Mononuclear cell (primary cell): ENCODE measurements around the gene FERD3L. TPM values are rescaled to one million over a fixed set of nuclear protein-coding genes. Genes with fewer than 3 reads are reported as not detected.

Experiments used
- H3K27me3 ChIP-seq: 2 replicates; pipeline ENCODE4 v1.6.0; 2011; ENCODE audit warnings: low read length, control low read depth; ENCODE audit not compliant: insufficient read depth
- H3K4me1 ChIP-seq: 2 replicates; pipeline ENCODE4 v1.5.1; 2011; ENCODE audit warnings: mild to moderate bottlenecking, low read length, control low read depth; ENCODE audit not compliant: insufficient read depth
- H3K4me3 ChIP-seq: 2 replicates; pipeline ENCODE4 v1.5.1; 2011; ENCODE audit warnings: mild to moderate bottlenecking, low read length, moderate library complexity
- H3K9me3 ChIP-seq: 2 replicates; pipeline ENCODE4 v1.5.1; 2011; ENCODE audit warnings: low read depth, mild to moderate bottlenecking, control low read depth, low read length
- total RNA-seq: library from RNA; depleted of rRNA; stranded (reverse); fragments of >200 nt; gene quantifications from one replicate; pipeline ENCODE4 v1.2.3, GENCODE V29; 2012

FERD3L gene
- total RNA-seq, 1 donor, result not detected

DNA sequence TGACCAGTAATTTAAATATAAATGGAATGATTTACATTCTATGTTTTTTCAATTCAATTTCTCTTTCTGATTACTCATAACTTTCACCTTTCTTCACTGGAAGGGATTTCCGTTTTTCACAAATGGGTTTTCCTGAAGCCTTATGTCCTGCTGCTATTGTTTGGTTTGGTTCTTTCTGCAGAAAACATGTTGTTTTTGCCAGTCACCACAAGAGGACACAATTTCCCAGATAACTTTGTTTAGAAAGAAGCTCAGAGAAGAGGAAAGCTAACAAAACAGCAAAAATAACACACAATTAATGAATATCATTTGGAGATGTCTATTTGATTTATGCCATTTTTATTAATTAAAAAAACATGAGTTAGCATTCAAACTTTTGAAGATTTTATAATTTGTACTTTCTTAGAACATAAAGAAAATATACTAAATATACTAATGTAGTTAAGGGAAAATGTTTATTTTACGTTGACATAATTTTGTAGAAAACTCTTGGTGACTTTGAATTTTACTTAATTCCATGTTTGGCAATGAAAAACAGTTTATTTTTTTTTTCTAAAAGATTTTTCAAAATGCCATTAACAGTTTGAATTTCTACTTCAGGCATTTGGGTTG is 23.1 kb downstream of the FERD3L start:
- Histone ChIP-seq H3K4me3 (no peak overlapping the region), H3K9me3 (no peaks in the 10 kb centered on the region), H3K27me3 (peaks cover 62% of the 10 kb centered on the region), H3K4me1 (peaks cover 3% of the 10 kb centered on the region)

DNA sequence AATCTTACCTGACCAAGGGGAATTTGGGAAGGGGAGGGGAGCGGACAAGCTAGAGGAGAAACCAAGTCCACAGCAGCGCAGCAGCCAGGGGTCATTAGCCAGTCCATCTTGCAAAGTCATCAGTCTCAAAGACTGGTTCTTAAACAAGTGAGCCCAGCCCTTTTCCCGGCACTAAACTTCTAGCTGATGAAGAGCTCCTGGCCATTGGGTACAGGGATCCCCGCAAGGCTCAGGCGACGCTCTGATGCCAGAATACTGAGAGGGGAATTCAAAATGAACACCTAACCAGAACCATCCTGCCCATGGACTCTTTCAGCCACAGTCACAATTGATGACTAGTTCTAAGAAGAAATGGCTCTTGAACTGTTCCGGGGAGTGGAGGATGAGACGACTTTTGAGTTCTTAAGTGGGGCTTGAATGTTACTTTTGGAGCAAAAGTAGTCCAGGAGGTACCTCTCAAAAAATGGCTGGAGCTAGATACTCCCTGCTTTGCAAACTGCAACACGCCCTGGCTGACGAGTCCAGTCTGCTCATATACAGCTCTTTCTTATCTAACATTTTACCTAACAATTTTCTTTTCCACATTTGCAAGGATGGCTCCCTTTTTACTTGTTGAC is 25.2 kb downstream of the FERD3L start:
- H3K27me3 ChIP-seq, result peaks cover 80% of the 10 kb centered on the region
- H3K9me3 ChIP-seq, result no peaks in the 10 kb centered on the region
- no peak overlapping the region for H3K4me3 ChIP-seq
- peaks cover 12% of the 10 kb centered on the region for H3K4me1 ChIP-seq

DNA sequence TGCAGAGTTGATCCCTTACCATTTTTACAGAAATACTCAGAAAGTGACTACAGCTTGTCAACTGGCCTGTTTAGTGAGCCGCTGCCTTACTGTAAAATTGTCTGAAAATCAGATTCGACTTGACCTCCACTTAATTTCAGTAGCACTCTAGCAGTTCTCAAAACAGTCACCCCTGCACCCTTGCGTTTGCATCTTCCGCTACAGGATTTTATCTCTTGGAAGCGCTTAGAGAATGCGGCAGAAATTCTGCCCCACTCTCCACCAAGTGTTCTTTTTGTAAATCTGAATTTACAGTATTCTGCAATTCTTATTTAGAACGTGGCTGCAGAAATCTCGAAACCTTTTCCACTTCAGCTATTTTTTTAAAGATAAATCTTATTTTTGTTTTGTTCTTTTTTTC is 25.8 kb downstream of the FERD3L start:
- Histone ChIP-seq H3K4me1 (peaks cover 12% of the 10 kb centered on the region), H3K27me3 (peaks cover 86% of the 10 kb centered on the region), H3K9me3 (no peaks in the 10 kb centered on the region), H3K4me3 (no peak overlapping the region)

DNA sequence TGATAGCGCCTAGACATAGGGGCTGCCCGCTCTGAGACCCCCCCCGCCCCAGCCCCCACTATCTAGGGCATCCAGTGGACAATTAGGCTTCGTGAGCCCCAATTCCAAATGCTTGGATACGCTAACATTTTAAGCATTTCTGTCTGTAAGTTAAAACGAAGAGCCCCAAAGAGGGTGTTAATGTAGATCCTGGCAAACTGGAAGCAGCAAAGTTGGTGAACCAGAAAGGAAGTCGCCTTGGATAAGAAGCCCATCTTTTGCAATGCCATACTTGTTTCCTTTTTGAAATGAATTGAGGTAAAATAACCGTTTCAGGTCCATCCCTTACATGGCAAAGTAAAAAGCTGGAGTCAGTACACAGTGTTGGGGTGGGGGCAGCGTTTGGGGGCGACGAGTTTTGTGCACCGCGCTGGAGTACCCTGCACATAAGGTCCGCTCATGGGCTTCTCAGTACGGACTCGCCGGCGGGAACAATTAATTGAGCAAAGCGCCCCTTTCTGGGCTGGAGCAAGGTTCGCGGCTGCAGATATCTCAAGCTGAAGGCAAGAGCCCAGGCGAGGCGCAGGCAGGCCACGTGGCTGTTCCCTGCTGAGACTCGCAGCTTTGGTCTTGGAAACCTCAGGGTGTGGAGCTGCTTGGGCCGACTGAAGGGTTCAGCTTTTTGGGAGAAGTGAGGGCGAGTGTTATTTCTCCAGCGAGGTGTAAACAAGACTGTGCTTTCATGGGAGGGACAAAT is 26.4 kb downstream of the FERD3L start:
- Histone ChIP-seq H3K27me3 (peaks cover 87% of the 10 kb centered on the region), H3K4me3 (no peak overlapping the region), H3K4me1 (peaks cover 12% of the 10 kb centered on the region), H3K9me3 (no peaks in the 10 kb centered on the region)

DNA sequence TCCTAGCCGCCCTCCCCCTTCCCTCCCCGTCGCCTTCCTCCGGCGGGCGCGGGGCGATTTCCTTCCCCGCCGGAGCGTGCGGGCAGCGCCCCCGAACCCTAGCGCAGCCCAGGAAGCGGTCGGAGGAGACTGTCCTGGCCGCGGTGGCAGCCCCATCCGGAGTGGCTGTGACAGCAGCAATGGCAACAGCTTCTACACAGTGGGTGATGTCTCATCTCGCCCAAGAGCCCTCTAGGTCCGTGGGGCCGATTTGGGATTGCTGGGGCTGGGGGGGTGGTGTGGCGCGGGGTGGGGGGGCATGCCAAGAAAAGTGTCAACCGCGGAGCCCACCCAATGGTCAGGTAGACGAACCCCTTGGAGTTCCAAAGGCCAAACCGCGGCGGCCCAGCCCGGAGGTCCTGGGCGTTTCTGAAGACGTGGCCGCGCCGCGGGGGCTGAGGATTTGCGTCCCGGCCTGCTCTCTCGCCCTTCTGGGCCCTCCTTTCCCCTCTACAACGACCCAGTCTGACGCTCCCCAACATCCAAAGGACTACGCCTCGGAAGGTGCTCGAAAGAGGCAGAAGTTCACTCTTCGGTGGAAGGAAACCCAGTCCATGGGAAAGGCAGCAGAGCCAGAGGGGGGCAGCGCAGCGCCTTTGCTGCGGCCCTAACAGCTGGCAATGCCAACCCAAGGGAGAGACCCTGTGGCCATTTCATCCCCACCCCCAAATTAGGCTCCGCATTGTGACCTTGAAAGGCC is 27.2 kb downstream of the FERD3L start:
- H3K9me3 ChIP-seq, result no peaks in the 10 kb centered on the region
- H3K27me3 ChIP-seq, result peaks cover 89% of the 10 kb centered on the region
- peaks cover 12% of the 10 kb centered on the region for H3K4me1 ChIP-seq
- no peak overlapping the region for H3K4me3 ChIP-seq

DNA sequence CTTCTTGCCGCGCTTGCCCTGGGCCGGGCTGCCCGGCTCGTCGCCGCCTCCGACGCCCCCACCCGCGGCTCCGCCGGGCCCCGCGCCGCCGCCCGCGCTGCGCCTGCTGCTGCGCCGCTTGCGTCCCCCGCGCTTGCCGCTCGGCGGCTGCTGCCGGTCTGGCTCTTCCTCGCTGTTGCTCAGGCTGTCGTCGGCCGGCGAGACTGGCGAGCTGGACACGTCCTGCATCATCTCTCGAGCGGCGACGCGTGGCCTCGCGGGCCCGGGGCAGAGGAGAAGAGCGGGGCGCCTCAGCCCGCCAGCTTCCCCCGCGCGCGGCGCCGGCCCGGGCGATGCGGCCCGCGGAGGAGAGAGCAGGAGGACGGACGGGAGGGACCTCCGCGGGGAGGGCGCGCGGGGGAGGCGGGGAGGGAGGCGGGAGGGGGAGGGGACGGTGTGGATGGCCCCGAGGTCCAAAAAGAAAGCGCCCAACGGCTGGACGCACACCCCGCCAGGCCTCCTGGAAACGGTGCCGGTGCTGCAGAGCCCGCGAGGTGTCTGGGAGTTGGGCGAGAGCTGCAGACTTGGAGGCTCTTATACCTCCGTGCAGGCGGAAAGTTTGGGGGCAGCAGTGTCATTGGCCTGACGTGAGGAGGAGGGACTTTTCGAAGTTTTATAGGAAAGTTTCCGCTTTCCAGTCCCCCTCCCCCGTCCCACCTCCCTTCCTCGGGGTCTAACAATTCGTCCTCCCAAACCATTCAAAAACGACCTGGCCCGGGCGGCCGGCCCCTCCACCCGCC is 27.9 kb downstream of the FERD3L start, which contains the start of gene TWIST1:
Gene TWIST1 (minus strand): TSS at position 546 of the 779 bp plus-strand sequence. CDS start 315 bp downstream, at position 231.
- peaks cover 90% of the 10 kb centered on the region for H3K27me3 ChIP-seq
- H3K4me3 ChIP-seq, result no peak within 1 kb of the TSS
- no peaks in the 10 kb centered on the region for H3K9me3 ChIP-seq
- peaks cover 15% of the 10 kb centered on the region for H3K4me1 ChIP-seq

DNA sequence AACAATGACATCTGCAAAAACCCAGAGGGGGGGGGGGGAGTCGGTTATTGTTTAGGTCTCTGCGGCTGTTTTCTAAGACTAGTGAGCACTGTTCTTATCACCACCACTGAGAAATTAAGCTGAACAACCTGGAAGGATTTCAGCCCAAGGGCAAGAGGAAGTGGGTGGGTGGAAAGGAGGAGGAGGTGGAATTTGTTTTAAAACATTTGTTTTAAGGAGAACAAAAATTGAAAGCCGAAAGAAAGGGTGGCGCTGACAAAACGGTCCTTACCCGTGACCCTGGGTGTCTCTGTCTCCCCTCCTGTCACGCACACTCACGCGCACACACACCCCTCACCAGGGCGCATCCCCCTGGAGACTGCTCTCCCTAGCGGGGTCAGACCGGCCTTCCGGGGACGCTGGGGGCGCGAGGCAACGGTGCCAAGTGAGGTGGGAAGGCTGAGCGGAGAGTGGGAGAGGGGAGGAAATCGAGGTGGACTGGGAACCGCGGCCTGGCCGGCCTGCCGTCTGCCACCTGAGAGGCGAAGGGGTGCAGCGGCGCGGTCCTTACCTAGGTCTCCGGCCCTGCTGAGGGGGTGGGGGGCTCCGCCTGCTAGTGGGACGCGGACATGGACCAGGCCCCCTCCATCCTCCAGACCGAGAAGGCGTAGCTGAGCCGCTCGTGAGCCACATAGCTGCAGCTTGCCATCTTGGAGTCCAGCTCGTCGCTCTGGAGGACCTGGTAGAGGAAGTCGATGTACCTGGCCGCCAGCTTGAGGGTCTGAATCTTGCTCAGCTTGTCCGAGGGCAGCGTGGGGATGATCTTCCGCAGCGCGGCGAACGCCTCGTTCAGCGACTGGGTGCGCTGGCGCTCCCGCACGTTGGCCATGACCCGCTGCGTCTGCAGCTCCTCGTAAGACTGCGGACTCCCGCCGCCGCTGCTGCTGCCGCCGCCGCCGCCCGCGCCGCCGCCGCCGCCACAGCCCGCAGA is 28.8 kb downstream of the FERD3L start:
- H3K4me3 ChIP-seq, result no peak overlapping the region

DNA sequence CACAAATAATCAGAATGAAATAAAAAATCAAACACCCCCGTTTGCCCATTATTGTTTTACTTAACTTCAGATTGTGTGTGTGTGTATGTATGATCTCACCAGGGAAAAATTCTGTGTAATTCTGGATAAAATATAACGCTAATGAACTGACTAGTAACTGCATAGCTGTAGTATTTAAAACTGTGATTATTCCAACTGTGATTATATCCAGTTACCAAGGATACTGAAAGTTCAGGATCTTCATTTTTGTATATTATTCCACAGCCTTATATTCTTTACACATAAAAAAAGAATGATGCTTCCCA is 30.7 kb downstream of the FERD3L start:
- Histone ChIP-seq H3K27me3 (peaks cover 91% of the 10 kb centered on the region), H3K9me3 (no peaks in the 10 kb centered on the region), H3K4me1 (peaks cover 18% of the 10 kb centered on the region), H3K4me3 (no peak overlapping the region)

More for the DNA sequence above, 28.8 kb downstream of the FERD3L start:
- H3K9me3 ChIP-seq, result no peaks in the 10 kb centered on the region
- H3K27me3 ChIP-seq, result peaks cover 91% of the 10 kb centered on the region
- H3K4me1 ChIP-seq, result peaks cover 18% of the 10 kb centered on the region

DNA sequence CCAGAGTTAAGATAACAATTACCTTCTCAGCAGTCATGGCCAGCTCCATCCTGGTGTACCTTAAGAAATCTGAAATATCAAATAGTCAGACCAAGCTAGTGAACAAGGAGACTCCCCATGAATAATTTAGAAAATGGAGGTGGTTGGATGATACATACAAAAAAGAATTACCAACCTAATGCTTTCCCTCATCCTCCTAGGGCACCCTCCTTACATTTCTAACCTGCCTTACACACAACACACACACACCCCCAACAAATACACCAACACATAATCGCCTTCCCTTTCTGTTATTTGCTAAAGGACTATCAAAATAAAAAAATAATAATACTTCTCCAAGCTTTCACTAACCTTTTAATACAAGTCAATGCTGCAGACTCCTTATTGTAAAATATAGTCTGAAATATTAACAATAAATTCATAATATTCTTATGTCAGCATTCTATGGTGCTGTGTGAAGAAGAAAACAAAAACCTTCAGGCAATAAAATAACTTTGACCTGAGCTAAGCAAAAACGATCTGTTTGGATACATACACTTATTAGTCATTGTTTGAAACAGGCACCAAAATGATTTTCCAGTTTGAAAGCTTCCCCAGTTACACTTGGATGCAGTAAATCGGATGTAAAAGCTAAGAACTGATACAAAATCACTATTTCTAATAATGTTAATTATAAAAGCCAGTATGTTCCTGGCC is 31.2 kb downstream of the FERD3L start:
- Histone ChIP-seq H3K27me3 (peaks cover 91% of the 10 kb centered on the region), H3K4me3 (no peak overlapping the region), H3K9me3 (no peaks in the 10 kb centered on the region), H3K4me1 (peaks cover 18% of the 10 kb centered on the region)

DNA sequence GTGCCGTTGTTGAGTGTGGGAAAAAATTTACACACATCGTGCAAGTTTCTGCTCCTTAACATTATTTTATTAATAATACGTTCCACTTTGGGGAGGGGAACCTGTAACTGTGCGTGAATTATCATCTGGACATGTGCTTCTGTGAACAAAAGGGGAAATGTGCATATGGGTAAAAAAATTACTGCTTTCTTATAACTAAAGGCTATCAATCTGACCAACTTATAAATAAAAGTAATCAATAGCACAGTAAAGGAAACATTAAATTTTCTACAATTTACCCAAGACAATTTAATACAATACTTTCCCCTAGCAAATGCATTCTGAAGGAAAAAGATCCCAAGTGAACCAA is 32.2 kb downstream of the FERD3L start:
- H3K27me3 ChIP-seq, result peaks cover 92% of the 10 kb centered on the region
- H3K4me3 ChIP-seq, result no peak overlapping the region
- H3K9me3 ChIP-seq, result no peaks in the 10 kb centered on the region
- H3K4me1 ChIP-seq, result peaks cover 15% of the 10 kb centered on the region

DNA sequence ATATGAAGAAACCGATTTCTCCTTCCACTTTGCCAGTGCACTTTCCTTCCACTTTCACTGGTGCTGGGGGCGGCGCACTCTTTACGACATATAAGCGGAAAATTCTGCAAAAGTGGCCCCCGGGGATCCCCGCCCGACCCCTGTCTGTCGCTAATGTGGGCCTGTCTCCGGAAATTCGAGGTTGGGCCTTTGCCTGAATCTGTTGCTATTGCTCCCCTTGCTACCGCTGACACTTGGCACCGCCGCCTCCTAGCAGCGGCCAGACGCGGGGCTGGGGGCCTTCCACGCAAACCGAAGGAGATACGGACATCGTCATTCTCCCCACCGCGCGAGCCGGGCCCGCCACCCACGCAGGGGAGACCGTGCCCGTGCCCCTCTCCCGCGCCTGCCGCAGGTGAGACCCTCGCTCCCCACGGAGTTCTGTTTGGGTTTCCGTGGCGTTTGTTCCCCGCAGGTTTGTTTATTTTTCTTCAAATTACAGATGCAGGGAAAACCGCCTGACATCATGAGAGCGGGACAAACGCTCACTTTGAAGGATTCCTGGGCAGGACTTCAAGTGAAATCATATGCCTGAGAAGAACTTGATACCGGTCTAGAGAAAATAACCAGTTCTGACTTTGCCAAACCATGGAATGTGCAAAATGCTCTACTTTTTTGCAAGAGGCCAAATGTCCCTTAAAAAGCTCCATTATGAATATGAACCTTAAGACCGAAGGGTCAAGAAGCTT is 32.8 kb downstream of the FERD3L start:
- no peak overlapping the region for H3K4me3 ChIP-seq

DNA sequence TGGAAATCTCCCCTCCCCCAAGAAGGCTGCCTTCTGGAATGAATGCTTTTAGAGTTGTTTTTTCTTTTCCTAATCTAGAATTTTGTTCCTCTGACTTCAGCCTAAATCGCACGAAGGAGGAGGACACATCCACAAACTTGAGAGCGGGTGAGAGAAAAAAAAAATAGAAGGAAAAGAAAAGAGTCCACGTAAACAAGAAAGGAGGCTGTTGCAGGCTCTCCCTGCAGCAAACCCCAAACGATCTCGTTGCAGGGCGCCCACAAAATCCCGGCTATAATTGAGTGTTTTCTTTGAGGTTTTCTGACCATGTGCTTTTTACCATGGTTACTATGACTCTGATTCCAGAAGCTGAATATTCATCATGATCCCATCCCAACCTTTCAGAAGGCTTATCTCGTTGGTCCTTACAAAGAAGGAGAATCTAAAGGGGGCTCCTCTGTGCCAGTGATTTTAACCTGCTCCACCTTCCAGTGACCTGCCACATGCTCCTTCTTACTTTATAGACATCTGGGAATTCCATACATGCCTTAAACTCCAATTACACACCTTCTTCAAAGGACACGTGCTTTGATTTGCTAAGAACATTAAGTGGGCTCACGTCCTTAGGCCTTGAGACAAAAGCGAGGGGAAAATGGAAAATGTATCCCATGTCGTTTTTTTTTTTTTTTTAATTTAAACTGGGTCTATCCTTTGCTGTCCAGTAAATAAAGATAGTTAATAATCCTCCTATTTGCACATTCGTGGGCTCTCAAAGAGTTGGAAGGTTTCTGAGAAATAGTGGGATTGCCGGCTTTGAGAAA is 33.5 kb downstream of the FERD3L start:
- peaks cover 27% of the 10 kb centered on the region for H3K4me1 ChIP-seq
- H3K27me3 ChIP-seq, result peaks cover 100% of the 10 kb centered on the region
- H3K9me3 ChIP-seq, result no peaks in the 10 kb centered on the region
- H3K4me3 ChIP-seq, result no peak overlapping the region

More for the DNA sequence above, 32.8 kb downstream of the FERD3L start:
- H3K27me3 ChIP-seq, result peaks cover 94% of the 10 kb centered on the region
- H3K4me1 ChIP-seq, result peaks cover 20% of the 10 kb centered on the region
- no peaks in the 10 kb centered on the region for H3K9me3 ChIP-seq
